HG03432 (cell line): Measurements from ENCODE around the gene LMO3.

Source experiments
- ATAC-seq: cut with Tn5 transposase; IDR thresholded peaks from one replicate; pipeline ENCODE4 v1.9.1; 2021; ENCODE audit warnings: mild to moderate bottlenecking, moderate library complexity; ENCODE audit not compliant: unreplicated experiment

LMO3 gene

GRCh38 chr12:16606117-16606200 lies at the start of gene LMO3:
Gene LMO3, minus strand, starts transcription at chr12:16606162. Its CDS starts 5,302 bp downstream, at chr12:16600860.
- ATAC-seq = no peak

GRCh38 chr12:16636435-16637055 lies 30.6 kb upstream of the LMO3 start:
- peak; percentile 93 for ATAC-seq

GRCh38 chr12:16634786-16635185 lies 28.8 kb upstream of the LMO3 start:
- ATAC-seq = no peak

- no peak for ATAC-seq
These were observed 21.0 kb upstream of the LMO3 start for GRCh38 chr12:16626991-16627390.

GRCh38 chr12:16622338-16622737 lies 16.4 kb upstream of the LMO3 start:
- peak; percentile 65 for ATAC-seq

- no peak for ATAC-seq
These were observed 13.6 kb upstream of the LMO3 start for GRCh38 chr12:16619537-16619936.

- no peak for ATAC-seq
These were observed 12.3 kb upstream of the LMO3 start for GRCh38 chr12:16618256-16618655.

GRCh38 chr12:16613199-16613598 lies 7.2 kb upstream of the LMO3 start:
- ATAC-seq = no peak

GRCh38 chr12:16612647-16613046 lies 6.7 kb upstream of the LMO3 start:
- ATAC-seq = no peak

- ATAC-seq = peak; percentile 47
These were observed 5.2 kb upstream of the LMO3 start for GRCh38 chr12:16611146-16611545.

GRCh38 chr12:16610743-16611142 lies 4.8 kb upstream of the LMO3 start:
- no peak for ATAC-seq

GRCh38 chr12:16610001-16610585 lies 4.1 kb upstream of the LMO3 start:
- ATAC-seq = no peak

GRCh38 chr12:16608946-16609539 lies 3.1 kb upstream of the LMO3 start:
- no peak for ATAC-seq

GRCh38 chr12:16607906-16608775 lies 2.2 kb upstream of the LMO3 start:
- ATAC-seq = no peak

- ATAC-seq = no peak
These were observed 1.0 kb upstream of the LMO3 start for GRCh38 chr12:16606991-16607390.

- peak; percentile 43 for ATAC-seq
These were observed 363 bp upstream of the LMO3 start for GRCh38 chr12:16606201-16606849.

- no peak for ATAC-seq
These were observed 283 bp downstream of the LMO3 start for GRCh38 chr12:16605642-16606116.

- no peak for ATAC-seq
These were observed 1.2 kb downstream of the LMO3 start for GRCh38 chr12:16604596-16605252.

- ATAC-seq = no peak
These were observed 1.9 kb downstream of the LMO3 start for GRCh38 chr12:16603916-16604575.

- ATAC-seq = no peak
These were observed 2.6 kb downstream of the LMO3 start for GRCh38 chr12:16603260-16603915.
